CD4-positive, alpha-beta T cell treated with Interleukin-4 for 4 hours (primary cell): Measurements from ENCODE around the gene AZGP1.
A peak's percentile ranks its signal among the peaks of the same experiment; 100 is the strongest.
"Not testable (repeated sequence)": the region's sequence is repeated elsewhere in the genome, so short reads cannot be mapped to it uniquely, and the experiment has no call there.

Experiments
- DNase-seq: peaks from one replicate; pipeline ENCODE4 v3.0.0-alpha.2; 2020

The AZGP1 gene

DNA sequence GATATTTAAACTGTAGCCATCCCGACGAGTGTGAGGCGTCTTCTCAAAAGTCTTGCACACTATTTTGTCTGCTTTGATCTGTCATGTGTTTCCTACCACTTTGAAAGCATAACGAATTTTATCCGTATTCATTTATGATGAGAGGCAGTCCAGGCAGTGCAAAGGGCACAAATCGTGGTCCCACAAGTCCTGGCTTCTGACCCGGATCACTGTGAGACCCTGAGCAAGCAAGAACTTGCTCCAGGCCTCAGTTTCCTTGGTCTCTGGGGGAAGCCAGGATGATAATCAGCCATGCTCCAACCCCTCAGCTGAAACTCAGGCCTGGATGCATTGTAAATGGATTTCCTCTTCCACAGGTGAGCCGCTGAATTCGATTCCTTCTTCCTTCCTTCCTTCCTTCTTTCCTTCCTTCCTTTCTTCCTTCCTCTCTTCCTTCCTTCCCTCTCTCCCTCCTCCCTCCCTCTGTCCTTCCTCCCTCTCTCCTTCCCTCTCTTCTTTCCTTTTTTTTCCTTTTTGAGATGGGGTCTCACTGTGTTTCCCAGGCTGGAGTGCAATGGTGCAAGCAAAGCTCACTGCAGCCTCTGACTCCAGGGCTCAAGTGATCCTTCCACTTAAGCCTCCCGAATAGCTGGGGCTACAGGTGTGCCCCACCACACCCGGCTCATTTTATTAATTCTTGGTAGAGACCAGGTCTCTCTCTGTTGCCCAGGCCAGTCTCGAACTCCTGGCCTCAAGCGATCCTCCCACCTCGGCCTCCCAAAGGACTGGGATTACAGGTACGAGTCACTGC is 21.1 kb upstream of the AZGP1 start:
- DNase-seq = no peak

- DNase-seq = no peak
These were observed 19.0 kb upstream of the AZGP1 start for GRCh38 chr7:99994819-99995218.

DNA sequence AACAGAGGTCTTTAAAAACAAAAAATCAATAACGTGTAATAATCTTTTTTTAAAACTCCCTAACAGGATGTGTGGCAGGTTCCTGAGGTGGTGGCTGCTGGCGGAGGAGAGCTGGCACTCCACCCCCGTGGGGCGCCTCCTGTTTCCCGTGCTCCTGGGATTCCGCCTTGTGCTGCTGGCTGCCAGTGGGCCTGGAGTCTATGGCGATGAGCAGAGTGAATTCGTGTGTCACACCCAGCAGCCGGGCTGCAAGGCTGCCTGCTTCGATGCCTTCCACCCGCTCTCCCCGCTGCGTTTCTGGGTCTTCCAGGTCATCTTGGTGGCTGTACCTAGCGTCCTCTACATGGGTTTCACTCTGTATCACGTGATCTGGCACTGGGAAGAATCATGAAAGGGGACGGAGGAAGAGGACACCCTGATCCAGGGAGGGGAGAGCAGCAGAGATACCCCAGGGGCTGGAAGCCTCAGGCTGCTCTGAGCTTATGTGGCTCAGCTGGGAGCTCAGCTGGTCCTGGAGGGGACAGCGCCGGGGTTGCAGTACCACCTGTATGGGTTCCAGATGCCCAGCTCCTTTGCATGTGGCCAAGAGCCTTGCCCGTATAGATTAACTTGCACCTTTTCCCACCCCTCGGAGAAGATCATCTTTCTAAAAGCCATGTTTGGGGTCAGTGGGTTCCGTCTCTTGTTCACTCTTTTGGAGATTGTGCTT is 16.7 kb upstream of the AZGP1 start:
- no peak for DNase-seq

- not testable (repeated sequence) for DNase-seq
These were observed 15.7 kb upstream of the AZGP1 start for GRCh38 chr7:99991543-99991942.

GRCh38 chr7:99990460-99990852 is 14.6 kb upstream of the AZGP1 start:
- DNase-seq = no peak

DNA sequence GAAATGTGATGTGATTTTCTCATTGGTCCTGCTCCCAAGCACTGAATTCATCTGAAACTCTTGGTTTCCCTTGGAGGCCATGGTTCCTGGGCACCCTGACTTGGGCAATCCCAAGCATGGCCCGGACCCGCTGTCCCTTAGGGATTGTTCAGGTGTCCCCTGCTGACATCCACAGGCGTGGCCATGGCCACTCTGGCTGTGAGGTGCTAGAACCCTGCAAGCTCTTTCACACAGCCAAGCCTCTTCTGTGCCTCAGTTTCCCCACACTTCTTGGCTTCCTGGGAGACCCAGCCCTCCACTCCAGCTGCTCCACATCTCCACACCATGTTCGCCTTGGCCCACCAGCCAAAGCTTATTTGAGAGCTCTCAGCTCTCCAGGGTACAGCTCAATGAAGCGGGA is 12.0 kb upstream of the AZGP1 start:
- no peak for DNase-seq

DNA sequence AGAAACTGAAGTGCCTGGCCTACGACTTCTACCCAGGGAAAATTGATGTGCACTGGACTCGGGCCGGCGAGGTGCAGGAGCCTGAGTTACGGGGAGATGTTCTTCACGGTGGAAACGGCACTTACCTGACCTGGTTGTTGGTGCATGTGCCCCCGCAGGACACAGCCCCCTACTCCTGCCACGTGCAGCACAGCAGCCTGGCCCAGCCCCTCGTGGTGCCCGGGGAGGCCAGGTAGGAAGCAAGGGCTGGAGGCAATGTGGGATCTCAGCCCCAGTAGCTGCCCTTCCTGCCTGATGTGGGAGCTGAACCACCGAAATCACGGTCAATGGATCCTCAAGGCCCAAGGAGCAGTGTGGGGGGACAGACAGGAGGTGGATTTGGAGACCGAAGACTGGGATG is 11.5 kb upstream of the AZGP1 start:
- DNase-seq = not testable (repeated sequence)

GRCh38 chr7:99984593-99984992 is 8.8 kb upstream of the AZGP1 start:
- no peak for DNase-seq

GRCh38 chr7:99981066-99981465 is 5.2 kb upstream of the AZGP1 start:
- DNase-seq = not testable (repeated sequence)

- DNase-seq = not testable (repeated sequence)
These were observed 4.6 kb upstream of the AZGP1 start for GRCh38 chr7:99980448-99980872.

DNA sequence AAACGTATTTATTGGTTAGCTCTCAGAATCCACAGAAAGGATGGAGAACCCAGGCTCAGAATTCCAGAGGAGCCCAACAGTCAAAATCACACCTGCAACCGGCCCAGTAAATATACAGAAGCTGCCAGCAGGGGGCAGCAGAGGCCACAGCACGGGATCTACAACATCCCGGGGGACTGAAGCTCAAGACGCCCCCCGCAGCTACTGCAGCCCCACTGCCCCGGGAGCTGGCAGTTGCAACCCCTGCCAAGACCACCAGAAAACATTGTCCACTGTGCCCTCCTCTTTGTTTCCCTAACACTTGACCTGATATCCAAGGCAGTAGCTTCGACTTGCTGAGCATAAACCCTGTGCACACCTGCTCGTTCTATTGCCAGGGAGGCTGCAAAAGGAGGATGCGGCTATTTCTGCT is 4.0 kb upstream of the AZGP1 start:
- DNase-seq = peak; percentile 56

DNA sequence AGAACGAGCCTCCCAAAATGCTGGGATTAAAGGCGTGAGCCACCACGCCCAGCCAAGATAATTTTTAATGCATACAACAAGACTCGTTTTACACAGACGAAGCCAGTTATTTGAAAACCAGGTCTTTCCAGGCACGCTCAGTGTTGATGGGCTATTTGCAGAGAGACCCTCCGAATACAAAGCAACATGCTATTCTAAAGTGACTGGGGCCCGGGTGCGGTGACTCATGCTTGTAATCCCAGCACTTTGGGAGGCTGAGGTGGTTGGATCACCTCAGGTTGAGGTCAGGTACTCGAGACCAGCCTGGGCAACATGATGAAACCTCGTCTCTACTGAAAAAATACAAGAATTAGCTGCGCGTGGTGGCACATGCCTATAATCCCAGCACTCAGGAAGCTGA is 795 bp upstream of the AZGP1 start:
- DNase-seq = no peak

GRCh38 chr7:99974681-99975080 is 1.1 kb downstream of the AZGP1 start:
- DNase-seq = no peak

DNA sequence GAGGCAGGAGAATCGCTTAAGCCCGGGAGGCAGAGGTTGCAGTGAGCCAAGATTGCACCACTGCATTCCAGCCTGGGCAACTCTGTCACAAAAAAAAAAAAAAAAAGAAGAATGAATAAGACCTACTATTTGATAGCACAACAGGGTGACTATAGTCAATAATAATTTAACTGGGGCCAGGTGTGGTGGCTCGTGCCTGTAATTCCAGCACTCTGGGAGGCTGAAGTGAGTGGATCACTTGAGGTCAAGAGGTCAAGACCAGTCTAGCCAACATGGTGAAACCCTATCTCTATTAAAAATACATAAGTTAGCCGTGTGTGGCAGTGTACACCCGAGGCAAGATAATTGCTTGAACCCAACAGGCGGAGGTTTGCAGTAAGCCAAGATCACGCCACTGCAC is 2.0 kb downstream of the AZGP1 start:
- not testable (repeated sequence) for DNase-seq

GRCh38 chr7:99971242-99971641 is 4.6 kb downstream of the AZGP1 start:
- no peak for DNase-seq

- not testable (repeated sequence) for DNase-seq
These were observed 6.0 kb downstream of the AZGP1 start for GRCh38 chr7:99969813-99970212.

- DNase-seq = no peak
These were observed 6.5 kb downstream of the AZGP1 start for GRCh38 chr7:99969298-99969697.

DNA sequence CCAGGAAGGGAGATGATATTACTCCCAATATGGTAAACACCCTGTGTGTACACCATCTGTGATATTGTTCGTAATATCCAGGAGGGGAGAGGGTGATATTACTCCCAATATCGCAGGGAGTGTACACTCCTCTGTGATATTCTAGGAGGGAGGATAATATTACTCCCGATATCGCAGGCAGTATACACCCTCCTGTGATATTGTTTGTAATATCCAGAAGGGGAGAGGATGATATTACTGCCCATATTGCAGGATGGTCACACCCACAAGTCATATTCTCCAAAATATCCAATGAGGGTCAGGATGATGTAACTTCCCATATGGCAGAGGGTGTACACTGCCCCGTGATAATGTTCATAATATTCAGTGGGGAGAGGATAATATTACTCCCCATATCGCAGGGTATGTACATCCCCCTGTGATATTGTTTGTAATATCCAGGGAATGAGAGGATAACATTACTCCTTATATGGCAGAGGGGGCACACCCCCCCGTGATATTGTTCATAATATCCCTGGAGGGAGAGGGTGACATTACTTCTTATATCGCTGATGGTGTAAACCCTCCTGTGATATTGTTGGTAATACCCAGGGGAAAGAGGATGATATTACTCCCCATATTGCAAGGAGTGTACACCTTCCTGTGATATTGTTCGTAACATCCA is 17.1 kb downstream of the AZGP1 start:
- DNase-seq = no peak

GRCh38 chr7:99955247-99955646 is 20.6 kb downstream of the AZGP1 start:
- DNase-seq = no peak

- DNase-seq = not testable (repeated sequence)
These were observed 21.2 kb downstream of the AZGP1 start for GRCh38 chr7:99954643-99955042.

DNA sequence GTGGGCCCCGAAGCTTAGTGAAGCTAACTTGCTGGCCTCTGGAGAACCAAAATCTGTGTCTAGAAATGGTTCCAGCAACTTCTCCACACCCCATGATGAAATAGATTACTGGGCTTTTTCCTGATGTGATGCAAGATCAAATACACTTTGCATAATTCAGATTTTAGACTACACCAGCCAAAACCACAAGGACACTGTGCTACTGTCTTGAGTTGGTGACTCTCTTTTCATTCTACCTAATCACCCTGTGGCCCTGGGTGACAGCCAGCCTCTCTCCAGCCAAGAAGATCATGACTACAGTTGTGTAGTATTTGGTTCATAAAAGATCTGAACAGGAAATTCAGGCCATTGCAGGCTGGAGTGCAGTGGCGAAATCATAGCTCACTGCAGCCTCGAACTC is 22.2 kb downstream of the AZGP1 start:
- no peak for DNase-seq

GRCh38 chr7:99952649-99953048 is 23.2 kb downstream of the AZGP1 start:
- not testable (repeated sequence) for DNase-seq

DNA sequence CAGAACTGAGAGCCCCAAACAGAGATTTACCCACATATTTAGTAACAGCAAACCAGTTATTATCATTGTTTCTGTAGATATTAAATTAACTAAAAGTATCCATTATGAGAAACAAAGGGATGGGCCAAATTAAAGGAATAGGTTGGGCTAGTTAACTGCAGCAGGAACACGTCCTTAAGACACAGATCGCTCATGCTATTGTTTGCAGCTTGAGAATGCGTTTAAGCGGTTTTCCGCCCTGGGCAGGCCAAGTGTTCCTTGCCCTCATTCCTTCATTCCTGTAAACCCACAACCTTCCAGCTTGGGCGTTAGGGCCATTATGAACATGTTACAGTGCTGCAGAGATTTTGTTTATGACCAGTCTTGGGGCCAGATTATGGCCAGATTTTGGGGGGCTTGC is 25.0 kb downstream of the AZGP1 start:
- DNase-seq = not testable (repeated sequence)
